AML-193 (cell line): ENCODE data around the gene SRSF10.

Source experiments
- DNase-seq, 2 experiments: peaks; one replicate each; lab custom pipeline; 2025; lab: John Stamatoyannopoulos, UW

Gene SRSF10

DNA sequence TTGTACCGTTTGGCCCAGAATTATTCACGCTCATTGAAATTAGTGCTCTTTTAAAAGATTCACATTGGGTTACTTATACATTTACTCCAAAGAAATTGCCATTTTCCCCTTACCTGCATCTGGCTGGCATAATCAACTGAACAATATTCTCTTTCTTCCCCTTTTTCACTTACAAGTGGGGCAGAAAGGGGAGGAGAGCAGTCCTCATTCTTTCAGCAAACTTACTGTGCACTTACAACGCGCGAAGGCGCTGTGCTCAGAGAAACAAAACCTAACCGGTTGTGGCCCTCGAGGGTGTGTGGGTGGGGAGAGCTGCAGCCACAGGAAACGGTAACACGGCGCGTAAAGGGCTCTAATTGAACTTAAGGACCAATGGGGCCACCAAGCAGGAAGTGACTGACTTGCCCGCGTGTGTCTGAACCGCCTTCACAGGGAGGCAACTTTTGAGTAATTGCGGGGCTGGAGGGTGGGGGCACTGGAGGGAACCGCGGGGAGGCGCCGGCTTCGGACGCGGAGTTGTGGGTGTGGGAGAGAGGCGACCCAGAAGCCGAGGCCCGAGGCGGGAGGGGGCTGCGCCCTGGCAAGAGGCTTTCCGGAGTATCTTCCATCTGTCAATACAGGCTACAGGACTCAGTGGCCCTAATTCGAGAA, 21.2 kb downstream of the SRSF10 start:
- DNase-seq, result peak; percentile 97 to 99

- DNase-seq, result peak in 1 of 2 experiments; percentile 11
Observed at GRCh38 chr1:23958040-23958809, 21.9 kb downstream of the SRSF10 start.

- no peak for DNase-seq
Observed at GRCh38 chr1:23957096-23957495, 23.0 kb downstream of the SRSF10 start.

GRCh38 chr1:23953020-23953419, 27.1 kb downstream of the SRSF10 start:
- DNase-seq, result no peak

DNA sequence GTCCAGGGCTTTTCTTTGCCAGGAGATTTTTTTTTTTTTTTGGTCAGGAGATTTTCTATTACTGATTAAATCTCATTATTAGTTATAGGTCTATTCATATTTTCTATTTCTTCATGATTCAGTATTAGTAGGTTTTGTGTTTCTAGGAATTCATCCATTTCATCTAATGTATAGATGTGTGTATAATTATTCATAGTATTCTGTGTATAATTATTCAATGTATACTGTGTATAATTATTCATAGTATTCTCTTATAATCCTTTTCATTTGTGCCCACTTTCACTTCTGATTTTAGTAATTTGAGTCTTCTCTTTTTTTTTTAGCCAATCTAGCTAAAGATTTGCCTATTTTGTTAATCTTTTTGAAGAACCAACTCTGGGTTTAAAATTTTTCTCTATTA, 32.8 kb downstream of the SRSF10 start:
- DNase-seq, result no peak

- no peak for DNase-seq
Observed at GRCh38 chr1:23936481-23937176, 43.5 kb downstream of the SRSF10 start.

- no peak for DNase-seq
Observed at GRCh38 chr1:23931491-23931880, 48.6 kb downstream of the SRSF10 start.

- DNase-seq, result no peak
Observed at GRCh38 chr1:23930861-23931490, 49.2 kb downstream of the SRSF10 start.

- DNase-seq, result no peak
Observed at GRCh38 chr1:23930270-23930669, 49.9 kb downstream of the SRSF10 start.

DNA sequence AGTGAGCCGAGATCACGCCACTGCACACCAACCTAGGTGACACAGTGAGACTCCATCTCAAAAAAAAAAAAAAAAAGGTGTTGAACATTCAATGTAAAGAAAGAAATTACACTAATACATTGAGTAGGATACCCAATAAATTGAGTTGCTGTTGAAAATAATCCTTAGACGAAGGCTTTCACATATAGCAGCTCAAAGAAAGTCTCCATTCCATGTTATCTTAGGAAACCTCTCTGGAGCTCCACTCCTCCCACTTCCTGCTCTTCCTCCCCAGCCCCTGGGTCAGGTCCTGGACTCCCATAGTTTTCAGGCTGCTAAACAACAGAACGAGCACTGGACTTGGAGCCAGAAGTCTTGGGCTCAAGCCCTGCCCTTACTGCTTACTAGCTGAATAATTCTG, 51.3 kb downstream of the SRSF10 start:
- DNase-seq, result no peak

- DNase-seq, result no peak
Observed at GRCh38 chr1:23927097-23927496, 53.0 kb downstream of the SRSF10 start.

DNA sequence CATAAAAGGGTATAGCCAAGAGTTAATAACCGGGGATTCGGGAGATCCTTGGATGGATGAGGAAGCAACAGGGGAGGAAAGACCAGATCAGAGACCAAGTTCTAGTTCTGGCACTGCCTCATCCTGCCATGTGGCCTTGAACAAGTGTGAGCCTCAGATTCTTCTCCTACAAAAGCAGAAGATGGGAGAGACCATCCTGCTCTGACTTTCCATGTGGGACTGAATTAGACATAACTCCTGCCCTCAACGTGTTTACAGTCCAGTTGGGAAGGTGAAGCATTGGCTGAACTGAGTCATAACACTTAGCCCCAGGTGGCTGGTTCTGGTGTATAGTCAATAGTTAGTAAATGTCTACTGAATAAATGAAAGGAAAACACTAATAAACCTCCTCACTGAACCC, 54.8 kb downstream of the SRSF10 start:
- no peak for DNase-seq

DNA sequence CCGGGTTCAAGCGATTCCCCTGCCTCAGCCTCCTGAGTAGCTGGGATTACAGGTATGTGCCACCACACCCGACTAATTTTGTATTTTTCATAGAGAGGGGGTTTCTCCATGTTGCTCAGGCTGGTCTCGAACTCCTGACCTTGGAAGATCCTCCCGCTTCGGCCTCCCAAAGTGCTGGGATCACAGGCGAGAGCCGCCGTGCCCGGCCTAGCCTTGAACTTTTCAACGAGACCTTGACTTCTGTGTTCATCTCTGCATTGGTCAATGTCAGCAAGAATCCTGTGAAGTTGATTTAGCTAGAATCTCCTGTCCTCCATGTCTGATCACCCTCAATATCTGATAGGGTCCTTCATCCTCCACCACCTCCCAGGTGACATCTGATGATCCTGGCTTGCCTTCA, 55.5 kb downstream of the SRSF10 start:
- no peak for DNase-seq

- DNase-seq, result no peak
Observed at GRCh38 chr1:23923592-23924499, 56.3 kb downstream of the SRSF10 start.

DNA sequence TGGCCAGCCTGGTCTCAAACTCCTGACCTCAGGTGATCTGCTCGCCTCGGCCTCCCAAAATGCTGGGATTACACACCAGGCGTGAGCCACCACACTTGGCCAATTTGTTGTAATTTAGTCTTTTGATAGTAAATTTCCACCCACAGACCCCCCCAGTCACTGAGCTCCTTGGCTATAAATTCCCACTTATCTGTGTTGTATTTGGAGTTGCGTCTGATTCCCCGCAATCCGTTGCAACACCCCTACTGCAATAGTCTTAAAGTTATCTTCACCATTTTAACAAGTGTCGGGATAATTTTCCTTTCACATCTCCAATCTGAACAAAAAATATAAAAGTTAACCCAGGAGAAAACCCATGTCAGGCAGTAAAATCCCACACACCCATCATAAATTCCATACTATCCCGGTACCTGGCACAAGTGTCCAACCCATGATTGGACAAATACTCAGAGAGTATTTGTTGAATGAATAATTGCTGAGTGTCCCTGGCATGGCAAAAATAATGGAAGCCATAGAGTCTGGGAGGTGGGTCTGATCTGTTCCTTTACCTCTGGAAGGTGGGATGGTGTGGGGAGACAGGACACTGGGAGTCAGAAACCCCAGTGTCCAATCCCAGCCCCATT, 57.7 kb downstream of the SRSF10 start:
- DNase-seq, result no peak

GRCh38 chr1:23916209-23917131, 63.7 kb downstream of the SRSF10 start:
- peak; percentile 67 to 70 for DNase-seq

GRCh38 chr1:23915466-23915865, 64.7 kb downstream of the SRSF10 start:
- no peak for DNase-seq

GRCh38 chr1:23914921-23915320, 65.2 kb downstream of the SRSF10 start:
- DNase-seq, result no peak
